Kidney epithelial cell (primary cell): ENCODE measurements around the gene ZNF14. TPM values are rescaled to one million over a fixed set of nuclear protein-coding genes. Genes with fewer than 3 reads are reported as not detected.

Experiments used
- DNase-seq: peaks from one replicate; pipeline ENCODE4 v3.0.0-alpha.2; 2010; ENCODE audit warnings: low read depth
- H3K27me3 ChIP-seq: 2 replicates; pipeline ENCODE4 v1.6.0; 2011; ENCODE audit warnings: low read length; ENCODE audit not compliant: control insufficient read depth, insufficient read depth
- H3K36me3 ChIP-seq: 2 replicates; pipeline ENCODE4 v1.5.1; 2011; ENCODE audit warnings: low read length; ENCODE audit not compliant: control insufficient read depth, insufficient read depth
- H3K4me3 ChIP-seq: 2 replicates; pipeline ENCODE4 v1.5.1; 2011; ENCODE audit warnings: low read depth, mild to moderate bottlenecking, control low read depth, low read length
- total RNA-seq: library from RNA; depleted of rRNA; stranded (reverse); fragments of >200 nt; gene quantifications from 2 replicates; pipeline ENCODE4 v1.2.3, GENCODE V29; 2015
- TF ChIP-seq, protein P1 (sequence below): IDR thresholded peaks from 2 replicates; pipeline ENCODE4 v1.5.1; 2011; ENCODE audit warnings: mild to moderate bottlenecking, moderate library complexity, low read length, control low read depth, inconsistent platforms; ENCODE audit not compliant: insufficient read depth, poor library complexity, severe bottlenecking

ZNF14 gene
- total RNA-seq, 1 donor from 2014 or later = 4.0 TPM

DNA sequence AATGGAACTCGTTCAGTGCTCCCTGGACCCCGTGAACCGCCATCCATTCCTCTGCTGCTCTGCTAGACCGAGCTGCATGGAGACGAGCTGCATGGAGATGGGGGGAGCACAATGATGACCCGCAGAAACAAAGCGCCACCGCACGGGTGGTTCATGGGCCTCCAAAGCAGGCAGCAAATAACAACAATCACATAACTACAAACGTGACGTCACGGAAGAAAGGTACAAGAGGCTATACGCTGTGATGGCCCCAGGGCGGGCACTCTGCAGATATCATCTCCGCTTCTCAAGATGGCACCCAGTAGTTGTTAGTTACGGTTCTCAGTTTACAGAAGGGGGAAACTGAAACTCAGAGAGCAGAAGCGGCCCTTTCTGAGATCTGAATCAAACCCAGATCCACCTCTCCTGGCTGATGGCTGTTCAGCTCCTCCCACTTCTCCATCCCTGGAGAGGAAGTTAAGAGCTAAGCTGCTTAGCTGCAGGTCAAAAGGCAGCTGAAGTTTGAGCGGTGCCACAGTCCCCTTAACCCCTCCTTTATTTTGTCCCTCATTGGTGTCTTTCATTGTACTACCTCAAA, 71.1 kb downstream of the ZNF14 start:
- Histone ChIP-seq H3K27me3 (no peaks in the 10 kb centered on the region), H3K36me3 (no peaks in the 10 kb centered on the region), H3K4me3 (no peak overlapping the region)
- DNase-seq = no peak
- TF ChIP-seq, protein P1, sequence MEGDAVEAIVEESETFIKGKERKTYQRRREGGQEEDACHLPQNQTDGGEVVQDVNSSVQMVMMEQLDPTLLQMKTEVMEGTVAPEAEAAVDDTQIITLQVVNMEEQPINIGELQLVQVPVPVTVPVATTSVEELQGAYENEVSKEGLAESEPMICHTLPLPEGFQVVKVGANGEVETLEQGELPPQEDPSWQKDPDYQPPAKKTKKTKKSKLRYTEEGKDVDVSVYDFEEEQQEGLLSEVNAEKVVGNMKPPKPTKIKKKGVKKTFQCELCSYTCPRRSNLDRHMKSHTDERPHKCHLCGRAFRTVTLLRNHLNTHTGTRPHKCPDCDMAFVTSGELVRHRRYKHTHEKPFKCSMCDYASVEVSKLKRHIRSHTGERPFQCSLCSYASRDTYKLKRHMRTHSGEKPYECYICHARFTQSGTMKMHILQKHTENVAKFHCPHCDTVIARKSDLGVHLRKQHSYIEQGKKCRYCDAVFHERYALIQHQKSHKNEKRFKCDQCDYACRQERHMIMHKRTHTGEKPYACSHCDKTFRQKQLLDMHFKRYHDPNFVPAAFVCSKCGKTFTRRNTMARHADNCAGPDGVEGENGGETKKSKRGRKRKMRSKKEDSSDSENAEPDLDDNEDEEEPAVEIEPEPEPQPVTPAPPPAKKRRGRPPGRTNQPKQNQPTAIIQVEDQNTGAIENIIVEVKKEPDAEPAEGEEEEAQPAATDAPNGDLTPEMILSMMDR = no peak

DNA sequence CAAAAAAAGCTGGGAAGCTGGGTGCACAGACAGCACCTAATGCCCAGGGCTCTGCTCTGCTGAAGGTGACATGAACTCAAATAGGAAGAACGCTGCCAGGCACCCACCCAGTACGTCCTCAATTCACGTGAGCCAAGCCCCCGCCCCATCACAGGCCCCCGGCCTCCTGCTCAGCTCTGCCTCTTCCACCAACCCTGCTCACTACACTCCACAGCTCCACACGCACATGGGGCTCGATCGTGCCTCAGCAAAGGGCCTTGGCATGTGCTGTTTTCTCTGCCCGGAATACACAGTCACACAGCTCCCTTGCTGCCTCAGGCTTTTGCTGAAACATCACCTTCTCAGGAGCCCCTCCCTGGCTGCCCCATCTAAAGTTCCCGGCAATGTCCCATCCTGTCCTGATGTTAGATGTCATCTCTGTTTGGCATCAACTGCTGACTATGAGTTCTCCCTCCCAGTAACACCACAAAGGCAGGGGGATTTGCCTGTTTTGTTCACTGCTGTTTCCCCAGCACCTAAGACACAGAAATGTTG, 71.7 kb downstream of the ZNF14 start:
- Histone ChIP-seq H3K4me3 (no peak overlapping the region), H3K36me3 (no peaks in the 10 kb centered on the region), H3K27me3 (no peaks in the 10 kb centered on the region)
- TF ChIP-seq, protein P1 = no peak
- DNase-seq = no peak

Other genes starting within 250 kb of the ZNF14 start
- 3.4 and 6.4 TPM in 2 replicates for gene TSSK6, start 217.6 kb downstream of the ZNF14 start, total RNA-seq
- 58.8 and 127 TPM in 2 replicates for gene NDUFA13, start 216.9 kb downstream of the ZNF14 start, total RNA-seq
- 2.1 and 4.3 TPM in 2 replicates for gene YJEFN3, start 204.2 kb downstream of the ZNF14 start, total RNA-seq
- 0.07 TPM in 1 of 2 replicates, not detected in the other for gene CILP2, start 194.8 kb downstream of the ZNF14 start, total RNA-seq
- 0.41 and 1.7 TPM in 2 replicates for gene PBX4, start 114.4 kb downstream of the ZNF14 start, total RNA-seq
- 19.2 and 30.5 TPM in 2 replicates for gene LPAR2, start 104.9 kb downstream of the ZNF14 start, total RNA-seq
- gene GMIP, start 89.5 kb downstream of the ZNF14 start, total RNA-seq = 6.3 and 18.3 TPM in 2 replicates
- 76.9 and 186 TPM in 2 replicates for gene ATP13A1, start 69.4 kb downstream of the ZNF14 start, total RNA-seq
- gene ZNF101, start 64.3 kb downstream of the ZNF14 start, total RNA-seq = 4.9 and 5.3 TPM in 2 replicates
- 16.9 and 19.5 TPM in 2 replicates for gene ZNF506, start 88.6 kb upstream of the ZNF14 start, total RNA-seq
- gene ZNF253, start 132.8 kb upstream of the ZNF14 start, total RNA-seq = 8.4 and 12.1 TPM in 2 replicates
- gene ZNF93, start 167.8 kb upstream of the ZNF14 start, total RNA-seq = 4.9 and 9.2 TPM in 2 replicates